H1 (cell line): ENCODE data around the gene ABCC4. TPM values are rescaled to one million over a fixed set of nuclear protein-coding genes. Genes with fewer than 3 reads are reported as not detected.

Experiments used
- BCL11A ChIP-seq, 2 experiments: IDR thresholded peaks; one replicate each; pipeline ENCODE4 v1.6.1; 2011; ENCODE audit warnings: low read depth in 2 of 2, low read length in 2 of 2, mild to moderate bottlenecking in 2 of 2
- HDAC2 ChIP-seq, 2 experiments: fragments of 300-600 bp in 1 of 2; sonication (generic) in 1 of 2; IDR thresholded peaks; 2 replicates each; pipeline ENCODE4 v1.6.1; 2011 to 2012; ENCODE audit warnings: low read depth in 2 of 2, low read length in 2 of 2, mild to moderate bottlenecking in 2 of 2, moderate library complexity in 2 of 2, borderline replicate concordance in 1 of 2, inconsistent platforms in 1 of 2
- NRF1 ChIP-seq: IDR thresholded peaks from 2 replicates; pipeline ENCODE4 v1.6.1; 2011; ENCODE audit warnings: mild to moderate bottlenecking, low read depth, low read length, improper control_type of control experiment
- RBBP5 ChIP-seq: IDR thresholded peaks from 2 replicates; pipeline ENCODE4 v1.7.1; 2012; ENCODE audit warnings: low read depth, mild to moderate bottlenecking, inconsistent platforms, low read length, moderate library complexity, borderline replicate concordance
- polyA plus RNA-seq, 7 experiments: library from polyadenylated mRNA; depleted of rRNA in 3 of 7; stranded (reverse) in 5 of 7; unstranded in 2 of 7; fragments of >200 nt in 5 of 7; fragments of 200-250 nt in 2 of 7; gene quantifications; 1 replicate in 5 of 7; 2 replicates in 1 of 7; 4 replicates in 1 of 7; pipeline versions ENCODE4 v1.2.1 to v1.2.3, GENCODE V29; 2011 to 2013; ENCODE audit warnings: missing spikeins in 2 of 7, mixed read lengths in 2 of 7
- total RNA-seq: library from RNA; stranded (reverse); fragmentation: NEBNext Ultra II Directional; extraction: Animal tissue kit (Norgen Biotek cat#: 25700); gene quantifications from 2 replicates; pipeline ENCODE4 v1.2.1, GENCODE V29; 2021

The ABCC4 gene
- total and polyA plus RNA-seq, 2 of the 8 experiments (the other 6 are each of a cell fraction or from before 2014, with no cell fraction given), result 4.0 to 14.1 TPM

- no peak for TF ChIP-seq RBBP5
- no peak for TF ChIP-seq HDAC2 (IDR thresholded peaks at IDR 0.05; ENCODE audit: borderline replicate concordance in 1 of 2, low read depth in 2 of 2, low read length in 2 of 2)
- TF ChIP-seq BCL11A (IDR thresholded peaks at IDR 0.05; ENCODE audit: low read depth in 2 of 2, low read length in 2 of 2), result no peak
- no peak for TF ChIP-seq NRF1
- TF ChIP-seq, all 59 proteins: peak for 0
These were observed 217.5 kb downstream of the ABCC4 start (continued) for GRCh38 chr13:95083758-95084157.
